ENCODE results near the gene FCGR3A. TPM values are rescaled to one million over a fixed set of nuclear protein-coding genes. Genes with fewer than 3 reads are reported as not detected.
"Not testable (repeated sequence)": the region's sequence is repeated elsewhere in the genome, so short reads cannot be mapped to it uniquely, and the experiment has no call there.

FCGR3A gene
- total and polyA plus RNA-seq, 2 of the 4 experiments (the other 2 are of a cell fraction): not detected

GRCh38 chr1:161576676-161577075 lies 27.1 kb upstream of the FCGR3A start:
- POLR2A ChIA-PET (ENCODE audit: unreplicated experiment); H4K20me1 ChIP-seq (ENCODE audit: insufficient read depth, low read length); H2BK5ac ChIP-seq (ENCODE audit: low read depth, low read length, poor library complexity, severe bottlenecking); H3K18ac ChIP-seq (ENCODE audit: low read depth, low read length); H3K27ac ChIP-seq (ENCODE audit: insufficient read depth, low read length); H3K14ac ChIP-seq (replicated peaks; ENCODE audit: low read depth, low read length); H2AK5ac ChIP-seq (ENCODE audit: low read depth, low read length); H3K4ac ChIP-seq (ENCODE audit: low read depth, low read length); H3K4me1 ChIP-seq (ENCODE audit: control insufficient read depth, insufficient read depth, low read length); H4K8ac ChIP-seq (ENCODE audit: low read depth in 2 of 2, low read length in 2 of 2); H3K4me3 ChIP-seq (ENCODE audit: insufficient read depth, low read depth, low read length); BruUV-seq (replicated peaks); H3K36me3 ChIP-seq (ENCODE audit: control insufficient read depth, insufficient read depth, low read length); H3K9me1 ChIP-seq (ENCODE audit: insufficient read depth, low read length); H3K79me1 ChIP-seq (ENCODE audit: low read depth in 1 of 2, low read length in 2 of 2); H3K4me2 ChIP-seq (ENCODE audit: low read depth, low read length); H2AFZ ChIP-seq (replicated peaks; ENCODE audit: low read length, poor library complexity); H2BK120ac ChIP-seq (ENCODE audit: low read depth, low read length); H2BK15ac ChIP-seq (ENCODE audit: low read depth, low read length); DNase-seq; H3K23ac ChIP-seq (ENCODE audit: low read depth, low read length); H3K27me3 ChIP-seq (ENCODE audit: control insufficient read depth, insufficient read depth, low read length); H3K56ac ChIP-seq (ENCODE audit: extremely low read depth, insufficient read depth, low read length); ATAC-seq (ENCODE audit: low read depth); intact Hi-C loops (cut with micrococcal nuclease); dilution Hi-C loops (cut with HindIII; ENCODE audit: low sequenced_read_pairs, unreplicated experiment); H3K9ac ChIP-seq (ENCODE audit: low read depth, low read length); H2BK20ac ChIP-seq (ENCODE audit: low read depth, low read length); H3K9me3 ChIP-seq (ENCODE audit: control insufficient read depth, insufficient read depth, low read length); H2AK9ac ChIP-seq (replicated peaks; ENCODE audit: low read depth, low read length, poor library complexity); H4K5ac ChIP-seq (ENCODE audit: low read depth, low read length); CTCF ChIA-PET; H4K91ac ChIP-seq (ENCODE audit: insufficient read depth, low read depth, low read length); in situ Hi-C loops (cut with MboI; ENCODE audit: low sequenced_read_pairs): not testable (repeated sequence)

GRCh38 chr1:161571703-161572102 lies 22.1 kb upstream of the FCGR3A start:
- BruUV-seq (replicated peaks); H3K18ac ChIP-seq (ENCODE audit: low read depth, low read length); H2BK20ac ChIP-seq (ENCODE audit: low read depth, low read length); H3K9me1 ChIP-seq (ENCODE audit: insufficient read depth, low read length); H4K91ac ChIP-seq (ENCODE audit: insufficient read depth, low read depth, low read length); H3K4me2 ChIP-seq (ENCODE audit: low read depth, low read length); H3K23ac ChIP-seq (ENCODE audit: low read depth, low read length); H2BK5ac ChIP-seq (ENCODE audit: low read depth, low read length, poor library complexity, severe bottlenecking); DNase-seq; H3K27me3 ChIP-seq (ENCODE audit: control insufficient read depth, insufficient read depth, low read length); H3K4ac ChIP-seq (ENCODE audit: low read depth, low read length); H3K27ac ChIP-seq (ENCODE audit: insufficient read depth, low read length); ATAC-seq (ENCODE audit: low read depth); H3K79me1 ChIP-seq (ENCODE audit: low read depth in 1 of 2, low read length in 2 of 2); POLR2A ChIA-PET (ENCODE audit: unreplicated experiment); dilution Hi-C loops (cut with HindIII; ENCODE audit: low sequenced_read_pairs, unreplicated experiment); H3K14ac ChIP-seq (replicated peaks; ENCODE audit: low read depth, low read length); intact Hi-C loops (cut with micrococcal nuclease); H3K36me3 ChIP-seq (ENCODE audit: control insufficient read depth, insufficient read depth, low read length); H3K4me3 ChIP-seq (ENCODE audit: insufficient read depth, low read depth, low read length); CTCF ChIA-PET; in situ Hi-C loops (cut with MboI; ENCODE audit: low sequenced_read_pairs); H4K8ac ChIP-seq (ENCODE audit: low read depth in 2 of 2, low read length in 2 of 2); H3K56ac ChIP-seq (ENCODE audit: extremely low read depth, insufficient read depth, low read length); H4K20me1 ChIP-seq (ENCODE audit: insufficient read depth, low read length); H2BK15ac ChIP-seq (ENCODE audit: low read depth, low read length); H2AK5ac ChIP-seq (ENCODE audit: low read depth, low read length); H3K4me1 ChIP-seq (ENCODE audit: control insufficient read depth, insufficient read depth, low read length); H4K5ac ChIP-seq (ENCODE audit: low read depth, low read length); H2AFZ ChIP-seq (replicated peaks; ENCODE audit: low read length, poor library complexity); H2BK120ac ChIP-seq (ENCODE audit: low read depth, low read length); H3K9me3 ChIP-seq (ENCODE audit: control insufficient read depth, insufficient read depth, low read length); H2AK9ac ChIP-seq (replicated peaks; ENCODE audit: low read depth, low read length, poor library complexity); H3K9ac ChIP-seq (ENCODE audit: low read depth, low read length): not testable (repeated sequence)
- no CpG with 5 or more reads among the region's 8 CpGs for WGBS, 2 experiments (ENCODE audit: extremely low coverage in 2 of 2, insufficient read length in 1 of 2)

Measured in IMR-90 (cell line).